ENCODE data around the gene NHSL2.

- TF ChIP-seq CTCF (IDR thresholded peaks at IDR 0.05), result no peak
- TF ChIP-seq POLR2A (IDR thresholded peaks at IDR 0.05), result no peak
Measured at GRCh38 chrX:72115380-72115779, 204.7 kb downstream of the NHSL2 start.

Data from body of pancreas (tissue), 4 donors.